WTC11 (cell line): ENCODE measurements around the gene PRR7. TPM values are rescaled to one million over a fixed set of nuclear protein-coding genes. Genes with fewer than 3 reads are reported as not detected.
A peak's percentile ranks its signal among the peaks of the same experiment; 100 is the strongest.

ENCODE experiments used
- ATAC-seq: fragments of 200-7000 bp; cut with Tn5 transposase; 2 replicates; pipeline ENCODE4 v1.10.0; 2021; ENCODE audit warnings: mild to moderate bottlenecking, moderate library complexity
- CTCF ChIA-PET: fragments of 300-600 bp; sonication (Branson Sonifier 250); formaldehyde crosslinking; loops from one replicate; lab custom pipeline; 2021; ENCODE audit warnings: antibody characterized with exemption; lab: Charles Lee
- POLR2A ChIA-PET: fragments of 350-600 bp; sonication (Branson Sonifier 250); formaldehyde crosslinking; loops from one replicate; lab custom pipeline; 2021; ENCODE audit warnings: antibody characterized with exemption; lab: Charles Lee
- DNase-seq: peaks from one replicate; pipeline ENCODE4 v3.0.0; 2021; ENCODE audit warnings: low spot score
- H3K27ac Mint-ChIP-seq: 2 replicates; pipeline ENCODE4 v1.8.0; 2021; ENCODE audit warnings: mixed read lengths
- H3K27me3 Mint-ChIP-seq: 2 replicates; pipeline ENCODE4 v1.8.0; 2021; ENCODE audit warnings: low read depth, mild to moderate bottlenecking, moderate library complexity, mixed read lengths
- H3K36me3 Mint-ChIP-seq: 2 replicates; pipeline ENCODE4 v1.8.0; 2021; ENCODE audit warnings: mixed read lengths
- H3K4me1 Mint-ChIP-seq: 2 replicates; pipeline ENCODE4 v1.8.0; 2022; ENCODE audit warnings: mixed read lengths
- H3K4me3 Mint-ChIP-seq: 2 replicates; pipeline ENCODE4 v1.8.0; 2021; ENCODE audit warnings: mild to moderate bottlenecking, moderate library complexity, mixed read lengths
- H3K9me3 Mint-ChIP-seq: 2 replicates; pipeline ENCODE4 v1.8.0; 2021; ENCODE audit warnings: mixed read lengths
- AFF4 ChIP-seq: sonication (generic); formaldehyde crosslinking; IDR thresholded peaks from 2 replicates; pipeline ENCODE4 v1.8.1; 2023; ENCODE audit warnings: mild to moderate bottlenecking, missing genetic modification reagents, borderline replicate concordance
- AR ChIP-seq: fragments of 250-450 bp; sonication (Bioruptor Pico); IDR thresholded peaks from 2 replicates; pipeline ENCODE4 v1.9.0; 2021; ENCODE audit warnings: mild to moderate bottlenecking
- E2F4 ChIP-seq: sonication (generic); formaldehyde crosslinking; IDR thresholded peaks from 2 replicates; pipeline ENCODE4 v1.8.1; 2022; ENCODE audit warnings: low read depth, mild to moderate bottlenecking, moderate library complexity, missing genetic modification reagents, borderline replicate concordance
- HMGXB4 ChIP-seq: sonication (generic); formaldehyde crosslinking; IDR thresholded peaks from 2 replicates; pipeline ENCODE4 v1.8.1; 2023; ENCODE audit warnings: mild to moderate bottlenecking, moderate library complexity, missing genetic modification reagents
- JUN ChIP-seq: sonication (generic); formaldehyde crosslinking; IDR thresholded peaks from 2 replicates; pipeline ENCODE4 v1.8.0; 2023; ENCODE audit warnings: mild to moderate bottlenecking, missing genetic modification reagents
- MAX ChIP-seq: sonication (generic); formaldehyde crosslinking; IDR thresholded peaks from 2 replicates; pipeline ENCODE4 v1.8.0; 2022; ENCODE audit warnings: mild to moderate bottlenecking, missing genetic modification reagents
- MXD4 ChIP-seq: fragments of 250-450 bp; sonication (Bioruptor Pico); IDR thresholded peaks from 2 replicates; pipeline ENCODE4 v1.8.0; 2021; ENCODE audit warnings: mild to moderate bottlenecking, moderate library complexity, borderline replicate concordance
- NFATC4 ChIP-seq: fragments of 250-450 bp; sonication (Bioruptor Pico); IDR thresholded peaks from 2 replicates; pipeline ENCODE4 v1.9.0; 2021; ENCODE audit warnings: mild to moderate bottlenecking
- NR2C2 ChIP-seq: sonication (generic); formaldehyde crosslinking; IDR thresholded peaks from 2 replicates; pipeline ENCODE4 v1.8.0; 2022; ENCODE audit warnings: mild to moderate bottlenecking, missing genetic modification reagents
- NR3C1 ChIP-seq: sonication (generic); formaldehyde crosslinking; conservative IDR thresholded peaks from 2 replicates; pipeline ENCODE4 v1.8.1; 2023; ENCODE audit warnings: low read depth, mild to moderate bottlenecking, missing genetic modification reagents
- RELA ChIP-seq: sonication (generic); formaldehyde crosslinking; IDR thresholded peaks from 2 replicates; pipeline ENCODE4 v1.8.1; 2022; ENCODE audit warnings: missing genetic modification reagents, mild to moderate bottlenecking, borderline replicate concordance
- SP1 ChIP-seq: sonication (generic); formaldehyde crosslinking; conservative IDR thresholded peaks from 2 replicates; pipeline ENCODE4 v1.8.1; 2022; ENCODE audit warnings: missing genetic modification reagents
- ZBTB43 ChIP-seq: sonication (generic); formaldehyde crosslinking; IDR thresholded peaks from 2 replicates; pipeline ENCODE4 v1.8.1; 2023; ENCODE audit warnings: mild to moderate bottlenecking, missing genetic modification reagents
- ZMAT4 ChIP-seq: fragments of 250-450 bp; sonication (Bioruptor Pico); IDR thresholded peaks from 2 replicates; pipeline ENCODE4 v1.9.0; 2021; ENCODE audit warnings: mild to moderate bottlenecking
- ZNF281 ChIP-seq: sonication (generic); formaldehyde crosslinking; IDR thresholded peaks from 2 replicates; pipeline ENCODE4 v1.8.0; 2023; ENCODE audit warnings: mild to moderate bottlenecking, missing genetic modification reagents
- total RNA-seq: library from RNA; stranded (reverse); gene quantifications from 3 replicates; pipeline ENCODE4 v1.2.3, GENCODE V29; 2021

Gene PRR7
- total RNA-seq, 1 experiment from 2014 or later, result 13.1 TPM

- Mint-ChIP-seq H3K4me3 (no peak overlapping the region), H3K27me3 (peaks cover 3% of the 10 kb centered on the region), H3K36me3 (peaks cover 32% of the 10 kb centered on the region), H3K27ac (no peak overlapping the region), H3K9me3 (no peaks in the 10 kb centered on the region), H3K4me1 (peaks cover 19% of the 10 kb centered on the region)
- TF ChIP-seq MXD4 (CRISPR knock-in tag) (no peak), RELA (CRISPR knock-in tag) (peak; percentile 48; the same call in 1 of the 2 replicates), ZMAT4 (CRISPR knock-in tag) (no peak), JUN (CRISPR knock-in tag) (no peak), MAX (no peak), E2F4 (no peak), AR (CRISPR knock-in tag) (no peak), ZNF281 (CRISPR knock-in tag) (no peak), HMGXB4 (CRISPR knock-in tag) (no peak)
- no peak for ATAC-seq
- no peak for DNase-seq
- CTCF ChIA-PET, result interaction anchor here (0.6 to 7.2 kb wide), 40 partner anchors 8 to 920 kb away, joined by 3 to 175 read pairs (median 5); partner anchors contain the start of genes DBN1, DDX41, F12 and GRK6
- POLR2A ChIA-PET, result interaction anchor here (1.0 to 2.1 kb wide), 8 partner anchors 10 to 87 kb away, joined by 3 to 12 read pairs (median 4); partner anchors contain the start of gene PDLIM7
Observed at GRCh38 chr5:177457852-177458681, 11.5 kb downstream of the PRR7 start.

- CTCF ChIA-PET, result interaction anchor here (0.6 to 2.8 kb wide), 3 partner anchors 33 to 55 kb away, joined by 7 to 41 read pairs (median 33); partner anchors contain the start of gene GRK6
- no peaks in the 10 kb centered on the region for H3K9me3 Mint-ChIP-seq
- H3K36me3 Mint-ChIP-seq, result peaks cover 39% of the 10 kb centered on the region
- H3K4me3 Mint-ChIP-seq, result no peak overlapping the region
- H3K27me3 Mint-ChIP-seq, result no peaks in the 10 kb centered on the region
- peaks cover 13% of the 10 kb centered on the region for H3K4me1 Mint-ChIP-seq
- no peak for ATAC-seq
- no peak for TF ChIP-seq NFATC4 (CRISPR knock-in tag)
- TF ChIP-seq AFF4 (CRISPR knock-in tag), result no peak
- TF ChIP-seq SP1, result no peak
- TF ChIP-seq NR2C2 (CRISPR knock-in tag), result no peak
- TF ChIP-seq NR3C1, result no peak
- TF ChIP-seq ZBTB43 (CRISPR knock-in tag), result no peak
- TF ChIP-seq, all 79 proteins: peak for 0
- DNase-seq, result no peak
- POLR2A ChIA-PET, result interaction anchor here (1.8 kb wide), 1 partner anchor 13 kb away, joined by 9 read pairs; no protein-coding TSS in a partner anchor
- H3K27ac Mint-ChIP-seq, result no peak overlapping the region
Observed at GRCh38 chr5:177458912-177459350, 12.3 kb downstream of the PRR7 start.
